NK-92 (cell line): ENCODE data around the gene RNF207.

Experiments
- DNase-seq: peaks from one replicate; lab custom pipeline; 2025; ENCODE audit not compliant: unreplicated experiment; lab: John Stamatoyannopoulos, UW

Gene RNF207, protein sequence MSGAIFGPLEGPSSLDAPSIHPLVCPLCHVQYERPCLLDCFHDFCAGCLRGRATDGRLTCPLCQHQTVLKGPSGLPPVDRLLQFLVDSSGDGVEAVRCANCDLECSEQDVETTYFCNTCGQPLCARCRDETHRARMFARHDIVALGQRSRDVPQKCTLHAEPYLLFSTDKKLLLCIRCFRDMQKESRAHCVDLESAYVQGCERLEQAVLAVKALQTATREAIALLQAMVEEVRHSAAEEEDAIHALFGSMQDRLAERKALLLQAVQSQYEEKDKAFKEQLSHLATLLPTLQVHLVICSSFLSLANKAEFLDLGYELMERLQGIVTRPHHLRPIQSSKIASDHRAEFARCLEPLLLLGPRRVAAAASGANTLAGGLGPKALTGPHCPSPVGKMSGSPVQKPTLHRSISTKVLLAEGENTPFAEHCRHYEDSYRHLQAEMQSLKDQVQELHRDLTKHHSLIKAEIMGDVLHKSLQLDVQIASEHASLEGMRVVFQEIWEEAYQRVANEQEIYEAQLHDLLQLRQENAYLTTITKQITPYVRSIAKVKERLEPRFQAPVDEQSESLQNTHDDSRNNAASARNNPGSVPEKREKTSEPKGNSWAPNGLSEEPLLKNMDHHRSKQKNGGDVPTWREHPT

DNA sequence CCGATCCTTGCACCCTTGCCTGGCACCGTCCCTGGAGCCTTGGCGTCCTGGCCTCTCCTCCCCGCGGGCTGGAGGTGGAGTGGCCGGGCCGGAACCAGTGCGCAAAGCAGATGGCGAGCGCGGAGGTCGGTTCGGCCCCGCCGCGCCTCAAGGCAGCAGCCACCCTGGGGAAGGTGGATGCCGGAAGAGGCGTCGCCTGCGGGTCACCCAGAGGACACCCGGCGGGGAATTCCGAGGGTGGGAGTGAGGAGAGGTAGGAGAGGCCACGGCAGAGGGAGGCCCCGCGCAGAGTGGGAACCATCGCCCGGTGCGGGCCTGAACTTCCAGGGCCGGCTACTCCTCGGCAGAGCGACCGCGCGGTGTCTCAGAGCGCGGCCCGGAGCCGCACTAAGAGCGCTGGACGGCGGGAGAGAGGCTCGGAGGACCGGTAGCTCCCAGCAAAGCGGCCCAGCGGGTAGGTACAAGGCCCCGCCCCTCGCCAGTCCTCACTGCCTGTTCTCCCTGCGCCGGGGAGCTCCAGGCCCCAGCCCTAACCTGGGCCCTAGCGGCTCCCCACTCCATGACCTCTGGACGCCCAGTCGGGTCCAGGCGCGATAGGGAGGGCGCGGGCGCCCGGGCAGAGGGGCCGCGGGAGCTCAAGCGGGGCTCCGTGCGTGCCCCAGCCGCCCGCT lies at the start of gene RNF207:
RNF207 (plus strand) TSS at position 271 of the 671 bp plus-strand sequence. CDS start 417 bp downstream, outside the sequence.
- no peak for DNase-seq

DNA sequence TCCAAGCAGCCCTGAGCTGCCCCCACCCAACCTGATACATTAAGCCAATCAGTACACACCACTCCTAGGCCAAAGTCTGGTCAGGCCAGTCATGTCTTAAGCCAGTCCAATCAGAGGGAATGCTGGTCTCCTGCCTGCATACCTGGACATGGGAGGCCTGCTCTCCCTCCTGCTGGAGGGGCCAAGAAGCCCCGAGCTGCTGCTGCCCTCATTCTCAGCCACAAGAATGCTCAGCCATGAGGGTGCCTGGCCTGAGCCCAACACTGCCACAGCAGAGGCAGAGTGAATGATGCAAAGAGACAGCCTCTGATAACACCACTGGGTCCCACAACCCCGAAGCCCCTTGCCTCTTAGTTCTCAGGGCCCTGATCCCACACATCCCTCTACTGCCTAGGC lies 48.8 kb upstream of the RNF207 start:
- DNase-seq = no peak

DNA sequence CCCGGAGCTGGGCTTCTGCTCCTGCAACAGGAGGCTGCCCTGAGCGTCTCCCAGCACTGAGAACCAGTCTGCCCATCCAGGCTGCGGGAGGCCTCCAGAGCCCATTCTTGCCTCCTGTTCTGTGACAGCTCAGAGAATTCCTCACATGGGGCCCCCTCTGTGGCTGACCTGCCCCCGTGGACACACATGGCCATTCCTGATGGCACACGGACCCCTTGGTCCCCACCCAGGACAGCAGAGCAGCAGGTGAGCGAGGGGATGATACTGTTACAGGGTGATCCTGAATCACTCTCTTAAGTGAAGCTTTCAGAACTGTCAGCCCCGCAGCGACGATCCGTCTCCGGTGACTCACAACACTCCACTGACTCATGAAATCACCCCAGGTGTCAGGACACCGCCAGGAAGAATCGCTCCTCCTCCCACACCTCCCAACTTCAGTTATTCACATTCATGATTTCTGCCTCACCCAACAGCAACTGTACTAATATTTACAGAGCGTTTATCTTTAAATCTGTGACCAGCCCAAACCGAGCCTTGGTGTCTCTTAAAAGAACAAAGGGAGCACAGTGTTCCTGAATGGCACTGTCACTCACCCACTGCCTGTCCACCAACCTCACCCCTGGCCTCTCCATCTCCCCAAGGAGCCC lies 48.3 kb upstream of the RNF207 start:
- no peak for DNase-seq

DNA sequence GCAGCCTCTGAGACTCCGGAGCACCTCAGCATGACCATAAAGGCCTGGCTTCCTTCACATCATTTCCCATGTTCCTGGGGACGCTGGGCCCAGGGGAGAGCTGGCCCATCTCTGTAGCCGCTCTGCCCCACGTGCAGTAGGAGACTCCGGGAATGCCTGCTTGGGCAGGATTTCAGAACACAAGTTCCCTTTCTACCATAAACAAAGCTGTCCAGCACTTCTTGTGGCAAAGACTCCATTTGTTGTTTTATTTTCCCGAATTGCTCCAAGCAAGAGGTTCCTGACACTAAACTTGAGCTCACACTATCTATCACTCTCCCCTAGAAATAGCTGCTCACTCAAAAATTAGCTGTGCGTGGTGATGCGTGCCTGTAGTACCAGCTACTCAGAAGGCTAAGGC lies 47.7 kb upstream of the RNF207 start:
- no peak for DNase-seq

DNA sequence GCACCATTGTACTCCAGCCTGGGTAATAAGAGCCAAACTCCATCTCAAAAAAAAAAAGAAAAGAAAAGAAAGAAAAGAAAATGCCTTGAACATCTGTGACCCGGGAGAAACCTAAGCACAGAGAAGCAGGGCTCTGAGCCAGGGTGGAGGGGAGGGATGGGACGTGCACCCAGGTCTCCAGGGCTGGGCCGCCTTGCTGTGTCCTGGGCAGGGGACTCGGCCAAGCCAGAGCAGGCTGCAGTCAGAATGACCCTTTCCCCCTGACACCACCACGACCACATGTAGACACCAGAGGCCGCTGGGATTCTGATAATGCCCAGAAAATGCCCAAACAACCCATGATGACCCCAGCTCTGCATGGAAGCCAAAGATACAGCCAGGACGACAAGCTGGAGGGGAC lies 43.6 kb upstream of the RNF207 start:
- no peak for DNase-seq

DNA sequence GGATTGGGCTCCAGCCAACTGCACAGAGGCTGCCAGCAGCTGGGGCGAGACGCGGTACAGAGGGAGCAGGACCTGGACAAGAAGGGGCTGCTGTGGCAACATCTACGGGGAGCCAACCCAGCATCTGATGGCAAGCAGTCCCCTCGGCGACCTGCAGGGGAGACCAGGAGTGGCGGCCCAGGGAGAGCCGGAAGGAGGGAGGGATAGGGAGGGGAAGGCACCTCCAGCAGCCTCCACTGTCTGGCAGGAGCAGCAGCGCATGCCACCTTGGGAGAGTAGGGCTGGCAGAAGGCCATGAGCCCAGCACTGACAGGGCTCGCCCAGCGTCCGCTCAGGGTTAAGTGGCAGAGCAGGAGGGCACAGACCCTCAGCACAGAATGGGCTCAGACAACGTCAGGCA lies 43.1 kb upstream of the RNF207 start:
- no peak for DNase-seq

DNA sequence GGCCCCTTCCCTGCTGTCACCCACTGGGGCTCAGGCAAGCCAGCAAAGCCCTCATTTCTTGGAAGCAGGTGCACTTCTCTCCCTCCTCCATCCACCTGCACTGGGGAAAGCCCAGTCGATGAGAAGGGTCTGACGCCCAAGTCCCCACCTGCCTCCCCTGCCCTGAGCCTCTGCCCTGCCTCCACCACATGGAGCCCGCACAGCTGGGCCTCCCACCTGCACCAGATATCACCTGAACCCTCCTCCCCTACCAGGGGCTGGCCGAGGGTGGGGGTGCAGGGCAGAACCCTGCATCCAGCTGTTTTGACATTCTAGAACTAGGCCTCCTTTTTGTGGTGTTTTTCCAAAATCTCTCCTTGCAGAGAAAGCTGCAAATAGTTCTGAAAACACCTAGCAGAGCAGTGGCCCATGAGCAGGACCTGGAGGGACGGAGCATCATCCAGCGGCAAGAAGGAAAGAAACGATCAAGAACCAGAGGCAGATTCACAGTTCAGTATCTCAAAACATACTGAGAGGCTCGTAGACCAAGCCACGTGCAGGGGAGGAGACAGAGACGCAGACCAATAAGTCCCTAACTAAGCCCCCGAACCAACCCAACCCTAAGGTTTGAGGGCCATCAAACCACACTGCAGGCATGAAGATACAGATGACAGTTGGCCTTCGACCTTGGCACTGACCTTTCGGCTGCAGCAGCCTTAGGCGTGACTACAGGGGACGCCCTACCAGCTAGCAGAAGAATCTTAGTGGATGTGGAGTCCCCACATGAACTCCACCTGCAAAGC lies 42.5 kb upstream of the RNF207 start:
- DNase-seq = no peak

DNA sequence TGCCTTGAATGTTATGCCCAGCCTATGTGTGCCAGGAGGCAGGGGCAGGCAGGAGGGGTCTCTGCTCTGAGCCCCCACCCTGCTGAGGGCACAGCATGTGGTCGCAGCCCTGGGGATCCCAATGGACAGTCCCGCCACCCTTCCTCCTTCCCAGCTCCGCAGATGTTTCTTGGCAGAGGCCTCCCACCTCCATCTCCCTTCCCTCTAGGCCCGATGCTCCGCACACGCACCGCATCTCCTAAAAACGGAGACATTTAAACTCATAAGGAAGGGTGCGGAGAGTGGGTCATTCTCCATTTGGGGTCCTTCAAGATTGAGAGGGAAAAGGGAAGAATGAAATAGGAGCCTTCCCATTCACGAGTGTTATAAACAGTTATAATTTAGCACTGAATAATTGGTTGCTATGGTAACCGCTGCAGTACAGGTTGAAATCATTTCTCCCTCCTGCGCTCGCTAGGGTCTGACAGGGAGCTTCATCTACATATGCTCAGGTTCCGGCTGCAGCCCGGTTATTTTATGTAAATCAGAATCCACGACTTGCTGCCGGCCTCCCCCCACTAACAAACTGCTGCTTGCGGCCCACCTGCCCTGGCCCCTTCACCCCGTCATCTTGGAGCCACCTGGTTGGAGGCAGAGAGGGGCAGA lies 41.8 kb upstream of the RNF207 start:
- DNase-seq = no peak

DNA sequence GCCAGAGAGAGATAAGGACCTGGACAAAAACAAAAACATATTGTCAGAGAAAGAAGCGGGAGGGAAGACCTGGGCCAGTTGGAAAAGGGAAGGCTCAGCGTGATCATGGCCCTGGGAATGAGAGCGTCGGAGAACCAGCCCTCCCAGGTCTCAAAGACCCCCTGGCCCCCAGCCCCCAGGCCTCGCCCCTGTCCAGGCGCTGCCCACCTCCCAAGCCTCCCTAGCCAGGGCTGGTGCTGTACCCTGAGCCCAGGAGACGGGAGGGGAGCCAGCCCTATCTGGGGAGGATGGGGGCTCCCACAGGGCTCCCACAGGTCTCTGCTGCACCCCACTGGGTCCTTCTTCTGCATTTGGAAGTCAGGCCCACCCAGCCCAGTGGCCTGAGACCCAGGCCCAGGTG lies 40.9 kb upstream of the RNF207 start:
- DNase-seq = no peak

DNA sequence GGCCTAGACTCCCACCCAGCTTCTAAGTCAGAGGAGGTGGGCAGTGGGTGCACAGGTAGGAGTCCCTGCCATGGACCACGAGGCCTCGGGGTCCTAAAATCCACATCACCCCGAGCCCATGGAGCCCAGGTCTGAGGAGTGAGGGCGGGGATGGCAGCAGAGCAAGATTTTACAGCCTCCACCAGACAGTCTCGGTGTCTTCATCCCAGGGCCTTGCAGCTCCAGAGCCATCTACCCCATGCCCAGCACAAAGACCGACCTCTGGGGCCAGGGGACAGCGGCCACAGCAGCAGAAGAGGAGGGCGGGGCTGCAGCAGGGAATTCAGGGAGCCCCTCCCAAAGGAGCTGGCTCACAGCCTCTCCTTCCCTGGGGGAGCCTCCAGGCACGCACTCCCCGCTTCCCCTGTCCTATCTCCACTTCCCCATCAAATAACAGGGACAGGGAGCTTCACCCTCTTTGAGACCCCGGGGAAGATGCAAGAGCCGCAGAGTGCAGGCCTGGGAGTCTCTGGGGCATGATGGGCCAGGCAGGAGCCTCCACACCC lies 40.4 kb upstream of the RNF207 start:
- no peak for DNase-seq

DNA sequence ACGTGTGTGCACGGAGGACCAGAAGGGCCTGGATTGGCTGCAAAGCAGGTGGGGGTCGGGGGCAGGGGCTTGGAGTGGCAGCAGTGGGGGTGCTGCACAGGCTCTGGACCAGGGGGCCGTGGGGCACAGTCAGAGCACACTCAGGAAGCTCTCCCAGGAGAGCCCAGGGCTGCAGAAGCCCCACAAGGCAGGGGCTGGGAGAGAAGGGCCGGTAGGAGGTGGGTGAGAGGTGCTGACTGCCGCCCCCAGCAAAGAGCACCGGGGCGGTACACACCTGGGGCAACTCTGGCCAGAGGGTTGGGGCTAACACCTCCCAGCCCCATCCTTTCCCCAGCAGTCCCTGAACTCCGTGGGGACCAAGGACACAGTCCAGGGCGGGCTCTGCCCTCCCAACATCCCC lies 39.7 kb upstream of the RNF207 start:
- no peak for DNase-seq

DNA sequence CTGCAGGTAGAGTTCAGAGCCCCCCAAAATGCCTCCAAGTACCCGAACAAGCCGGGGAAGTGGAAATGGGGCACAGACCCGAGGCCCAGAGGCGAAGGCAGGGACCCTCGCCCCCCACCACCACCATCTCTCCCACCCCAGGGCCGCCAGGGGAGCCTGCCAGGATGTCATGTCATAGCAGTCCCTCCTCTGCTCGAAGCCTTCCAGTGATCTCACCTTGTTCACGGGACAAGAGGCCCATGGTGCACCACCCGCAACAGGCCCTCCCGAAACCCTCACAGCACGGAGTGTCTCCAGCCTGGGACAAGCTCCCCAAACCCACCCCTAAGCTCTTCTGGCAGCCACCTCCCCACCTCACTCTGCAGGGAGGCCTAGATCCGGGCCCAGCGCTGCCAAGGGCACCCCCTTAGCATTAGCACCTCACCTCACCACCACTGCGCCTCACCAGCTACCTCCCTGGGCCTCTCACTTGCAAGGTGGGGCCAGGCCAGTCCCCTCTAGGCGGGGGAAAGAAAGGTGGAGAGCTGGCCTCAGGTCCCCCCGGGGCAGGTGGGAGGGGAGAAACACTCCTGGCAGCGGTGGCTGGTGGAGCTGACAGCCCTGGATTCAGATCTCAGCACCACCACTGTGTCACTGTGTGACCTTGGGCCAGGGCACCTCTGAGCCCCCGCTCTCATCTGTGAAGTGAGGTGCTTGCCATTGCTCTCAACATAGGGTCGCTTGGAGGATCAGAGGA lies 39.1 kb upstream of the RNF207 start:
- DNase-seq = no peak

DNA sequence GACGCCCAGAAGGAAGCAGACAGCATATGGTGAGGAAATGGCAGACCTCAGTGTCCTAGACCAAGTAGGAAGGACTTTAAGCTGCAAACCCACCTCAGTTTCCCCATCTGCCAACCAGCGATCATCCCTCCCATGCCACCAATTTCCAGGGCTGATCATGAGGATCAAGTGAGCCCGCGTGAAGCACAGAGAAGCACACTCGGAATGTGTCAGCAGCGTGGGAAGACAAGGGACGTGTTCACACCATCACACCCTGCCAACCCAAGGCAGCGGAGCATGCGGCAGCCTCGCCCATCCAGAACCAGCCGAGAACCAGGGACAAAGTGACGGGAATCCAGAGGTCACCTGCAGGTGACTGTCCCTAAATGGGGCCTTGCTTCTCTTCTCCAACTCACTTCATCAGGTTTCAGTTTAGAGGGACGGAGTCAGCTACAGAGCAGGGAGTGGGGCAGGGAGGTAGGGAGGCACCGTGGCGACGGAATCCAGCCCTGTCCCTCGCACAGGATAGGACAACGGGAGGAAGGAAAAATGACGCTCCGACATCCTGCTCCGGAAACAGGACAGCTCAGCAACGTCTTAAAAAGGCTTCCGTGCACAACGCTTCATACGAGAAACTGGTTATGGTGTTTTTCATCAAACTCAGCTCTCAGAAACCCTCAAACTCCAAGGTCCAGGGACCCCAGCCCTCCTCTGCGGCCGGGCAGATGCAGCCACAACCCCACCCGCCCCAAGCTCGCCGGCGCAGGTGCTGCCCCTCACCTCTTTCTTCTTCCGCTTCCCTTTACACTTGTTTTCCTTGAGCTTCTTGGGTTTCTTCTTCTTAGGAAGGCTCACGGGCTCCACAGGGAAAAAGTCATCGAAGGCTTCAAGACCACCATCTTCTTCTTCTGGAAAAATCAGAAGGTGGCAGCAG lies 38.3 kb upstream of the RNF207 start:
- no peak for DNase-seq

DNA sequence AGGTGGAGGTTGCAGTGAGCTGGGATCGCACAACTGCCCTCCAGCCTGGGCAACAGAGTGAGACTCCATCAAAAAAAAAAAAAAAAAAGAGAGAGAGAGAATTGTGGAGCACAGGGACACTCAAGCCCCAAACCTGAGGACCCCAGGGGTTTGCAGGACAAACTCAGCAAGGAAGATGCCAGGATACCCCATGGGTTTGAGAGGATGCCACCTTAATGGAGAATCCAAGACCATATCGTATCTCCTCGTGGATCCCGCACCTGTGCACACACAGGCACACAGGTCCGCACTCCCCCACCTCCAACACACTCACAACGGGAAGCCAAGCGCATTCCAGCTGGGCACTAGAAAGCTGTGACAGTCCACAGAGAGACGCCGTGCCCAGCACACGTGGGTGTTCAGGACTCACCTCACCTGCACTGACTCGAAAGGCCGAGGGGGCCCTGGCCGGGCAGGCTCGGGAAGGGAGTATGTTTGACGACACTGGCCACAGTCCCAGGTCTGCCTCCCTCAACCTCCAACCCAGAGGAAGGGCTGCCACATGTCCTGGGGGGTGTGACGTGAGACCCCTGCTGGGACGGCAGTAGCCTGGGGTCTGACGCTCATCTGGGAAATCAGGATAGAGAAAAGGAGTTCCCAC lies 36.9 kb upstream of the RNF207 start:
- no peak for DNase-seq

DNA sequence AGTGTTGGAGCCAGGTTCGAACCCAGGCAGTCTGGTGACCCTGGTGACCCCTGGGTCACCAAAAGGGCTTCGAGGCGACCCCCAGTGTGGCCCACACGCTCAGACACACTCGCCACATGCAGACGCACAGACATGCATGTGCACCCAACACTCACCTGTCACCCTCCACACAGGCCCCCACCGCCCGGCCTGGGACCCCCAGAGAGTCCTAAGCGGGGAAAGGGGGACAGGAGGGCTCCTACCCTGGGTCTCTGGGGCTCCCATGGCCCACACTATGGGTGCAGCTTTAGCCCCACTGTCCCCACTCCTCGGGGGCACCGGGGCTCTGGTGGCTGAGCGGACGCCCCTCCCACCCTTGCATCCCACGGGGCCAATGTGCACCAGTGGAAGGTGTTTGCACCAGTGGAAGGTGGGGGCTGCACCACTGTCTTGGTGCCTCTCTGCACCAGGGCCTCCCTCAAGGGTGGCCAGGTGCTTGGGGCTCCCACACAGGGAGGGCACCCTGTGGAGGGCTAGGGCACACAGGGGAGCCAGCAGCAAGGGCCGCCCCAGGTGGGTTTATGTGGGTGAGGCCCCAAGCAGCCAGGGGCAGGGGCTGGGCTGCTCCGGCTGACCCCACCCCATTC lies 35.7 kb upstream of the RNF207 start:
- no peak for DNase-seq

DNA sequence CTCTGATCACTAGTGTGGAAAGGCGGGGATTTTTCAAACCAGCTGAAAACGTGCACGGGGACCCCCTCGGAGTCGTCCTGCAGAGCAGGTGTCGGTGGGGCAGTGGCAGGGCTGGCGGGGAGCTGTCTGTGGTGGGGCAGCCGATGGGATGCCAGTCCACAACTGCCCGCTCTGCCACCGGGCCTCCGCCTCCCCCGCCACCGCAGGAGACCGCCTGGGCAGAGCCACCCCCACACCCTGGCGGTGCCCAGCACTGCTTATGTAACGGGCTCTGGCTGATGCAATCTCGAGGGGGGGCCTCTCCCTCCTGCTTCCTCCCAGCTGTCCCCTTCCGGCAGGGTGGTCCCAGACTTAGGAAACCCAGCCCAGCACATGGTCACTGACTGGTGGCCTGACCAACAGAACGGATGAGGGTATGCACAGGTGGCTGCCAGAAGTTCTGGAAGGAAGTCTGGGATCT lies 35.1 kb upstream of the RNF207 start:
- DNase-seq = no peak

DNA sequence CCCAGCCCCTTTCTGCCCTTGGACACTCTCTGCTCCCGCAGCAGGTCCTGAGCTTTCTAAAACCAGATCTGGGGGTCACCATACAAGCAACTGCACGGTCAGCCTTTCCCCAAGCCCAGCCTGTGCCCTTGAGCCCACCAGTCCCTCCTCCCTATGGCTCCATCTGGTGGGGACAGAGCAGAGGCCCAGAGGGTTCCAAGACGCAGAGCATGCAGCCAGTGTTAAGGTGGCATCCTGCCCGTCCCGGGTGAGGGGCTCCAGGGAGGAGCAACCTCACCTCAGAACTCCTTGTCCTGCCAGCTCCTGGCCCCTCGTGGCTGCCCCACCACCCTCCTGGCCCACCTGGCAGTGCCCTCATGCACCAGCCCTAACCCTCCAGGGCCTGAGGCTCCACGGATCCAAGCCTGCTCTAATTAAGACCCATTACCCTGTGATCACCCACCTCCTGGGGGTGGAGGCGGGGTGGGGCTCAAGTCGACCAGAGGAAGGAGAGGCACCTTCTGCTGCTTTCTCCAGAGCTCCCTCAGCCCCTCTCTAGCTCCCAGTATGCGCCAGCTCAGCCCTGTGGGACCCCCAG lies 34.3 kb upstream of the RNF207 start:
- DNase-seq = no peak
